Fibroblast of skin of left quadriceps (primary cell): ENCODE data around the gene EML1.

Experiments used
- DNase-seq, 2 experiments: peaks; one replicate each; pipeline ENCODE4 v3.0.0-alpha.2; 2013; ENCODE audit warnings: low read depth in 2 of 2

The EML1 gene

DNA sequence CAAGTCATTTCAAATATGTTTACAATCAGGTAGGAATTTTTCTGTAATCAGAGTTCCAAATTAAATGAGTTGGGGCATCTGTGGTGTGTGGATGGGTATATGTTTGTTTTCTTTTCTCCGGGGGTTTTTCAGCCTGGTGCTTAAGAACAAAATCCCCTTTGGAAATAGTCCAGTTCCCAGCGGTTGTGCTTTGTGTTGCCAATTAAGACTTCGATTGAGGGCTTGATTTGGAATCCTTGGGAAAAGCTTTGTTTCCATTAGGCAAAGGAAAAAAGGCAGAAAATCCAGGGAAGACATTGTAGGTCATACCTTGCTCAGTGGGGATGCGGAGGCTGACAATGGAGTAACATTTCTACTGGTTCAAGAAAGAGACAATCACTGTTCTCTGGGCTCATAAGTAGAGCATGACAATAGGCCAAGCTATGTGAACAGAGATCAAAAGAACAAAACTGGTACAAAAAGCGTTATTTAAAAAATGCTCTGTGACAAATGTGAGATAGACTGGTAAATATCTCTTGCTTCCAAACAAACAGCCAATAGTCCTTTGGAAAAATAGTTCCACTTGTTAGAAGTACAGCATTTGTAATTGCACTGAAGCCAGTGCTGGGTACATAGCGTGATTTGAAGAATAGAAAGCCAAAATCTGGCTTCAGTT, 79.7 kb downstream of the EML1 start:
- no peak for DNase-seq

- no peak for DNase-seq
Observed at GRCh38 chr14:99873653-99874052, 80.4 kb downstream of the EML1 start.

DNA sequence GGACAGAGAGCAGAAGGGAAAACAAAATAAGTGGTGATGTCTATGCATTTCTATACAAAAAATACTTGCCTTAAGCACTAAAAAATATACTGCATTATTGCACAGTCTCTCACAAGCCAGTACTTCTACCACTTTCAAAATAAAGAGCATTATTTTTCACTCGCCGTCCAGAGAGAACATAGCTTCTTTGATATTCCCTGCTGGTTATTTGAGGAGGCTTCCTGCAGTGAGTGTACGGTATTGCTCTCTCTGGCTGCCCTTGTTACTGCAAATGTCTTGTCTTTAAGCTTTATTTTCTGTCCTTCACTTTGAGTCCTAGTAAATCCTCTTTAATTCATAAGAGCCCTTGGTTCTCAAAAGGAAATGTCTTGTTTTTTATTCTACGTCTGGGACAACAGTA, 81.1 kb downstream of the EML1 start:
- DNase-seq = no peak

GRCh38 chr14:99875421-99875820, 82.2 kb downstream of the EML1 start:
- DNase-seq = no peak

DNA sequence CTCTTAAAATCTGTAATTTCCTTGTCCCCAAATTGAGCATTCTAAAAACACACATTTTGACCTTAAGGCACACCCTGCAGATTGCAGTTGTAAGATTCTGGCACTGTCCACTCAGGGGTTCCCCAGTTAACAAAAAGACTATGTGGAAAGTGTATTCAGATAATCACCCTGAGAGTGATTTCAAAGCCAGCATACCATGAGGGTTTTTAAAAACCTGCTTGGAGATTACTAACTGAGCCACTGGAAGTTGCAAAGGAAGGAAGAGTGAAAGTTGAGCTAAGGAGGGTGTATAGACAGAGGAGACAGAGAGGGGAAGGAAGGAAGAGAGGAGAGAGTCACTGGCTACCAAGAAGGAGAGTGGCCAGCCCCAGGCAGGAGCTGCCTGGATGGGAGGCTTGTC, 82.6 kb downstream of the EML1 start:
- no peak for DNase-seq

- no peak for DNase-seq
Observed at GRCh38 chr14:99876406-99876805, 83.2 kb downstream of the EML1 start.

DNA sequence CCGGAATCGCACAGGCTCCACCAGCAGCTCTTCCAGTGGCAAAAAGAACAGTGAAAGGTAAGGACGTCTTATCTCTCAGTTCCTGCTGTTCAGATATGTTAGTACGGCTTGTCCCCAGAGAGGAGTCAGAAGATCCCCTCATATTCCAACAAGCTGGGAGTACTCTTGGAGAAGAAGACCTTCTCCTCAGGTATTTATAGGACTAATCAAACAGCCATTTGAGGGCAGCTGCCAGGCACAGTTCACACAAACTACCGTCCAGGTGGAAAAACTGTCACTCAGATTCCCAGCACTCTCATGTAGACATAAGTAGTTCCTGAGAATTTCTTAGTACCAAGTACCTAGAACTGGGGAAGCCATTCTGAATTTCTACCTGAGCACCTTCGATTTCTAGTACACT, 85.3 kb downstream of the EML1 start:
- no peak for DNase-seq

- peak; percentile 74 to 77 for DNase-seq
Observed at GRCh38 chr14:99879401-99880295, 86.4 kb downstream of the EML1 start.

DNA sequence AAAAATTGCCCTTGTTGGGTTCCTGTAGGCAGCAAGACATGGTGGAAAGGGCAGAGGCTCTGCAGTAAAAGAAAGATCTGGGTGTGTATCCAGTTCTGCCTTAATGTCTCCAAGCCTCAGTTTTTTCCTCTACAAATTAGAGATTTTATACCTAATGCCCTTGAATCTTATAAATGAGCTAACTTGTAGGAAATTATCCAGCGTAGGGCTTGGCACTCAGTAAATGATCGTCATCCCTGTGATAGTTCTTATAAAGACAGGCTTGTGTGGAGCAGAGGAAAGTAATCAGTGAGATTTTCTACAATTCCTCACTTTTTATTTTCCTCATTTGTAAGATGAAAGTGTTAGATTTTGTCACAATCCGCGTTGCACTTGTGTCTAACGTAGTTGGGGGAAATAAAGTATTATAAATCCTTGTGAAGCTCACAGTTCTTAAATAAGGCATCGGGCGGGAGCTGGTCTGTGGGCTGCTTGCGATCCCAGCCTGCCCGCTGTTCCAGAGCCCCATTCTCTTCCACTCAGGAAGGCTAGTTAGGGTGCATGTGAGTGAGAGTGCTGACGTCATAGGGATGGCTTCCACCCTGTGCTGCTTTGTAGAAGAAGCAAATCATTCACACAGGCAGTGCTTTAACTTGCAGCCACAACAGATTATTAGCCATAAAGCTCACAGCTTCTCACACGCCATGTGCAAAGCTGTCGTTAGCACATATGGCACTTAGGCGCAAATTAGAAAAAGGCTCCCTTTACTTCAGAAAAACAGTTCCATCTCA, 87.6 kb downstream of the EML1 start:
- DNase-seq = peak; percentile 29 to 31

GRCh38 chr14:99883866-99884650, 90.8 kb downstream of the EML1 start:
- no peak for DNase-seq

DNA sequence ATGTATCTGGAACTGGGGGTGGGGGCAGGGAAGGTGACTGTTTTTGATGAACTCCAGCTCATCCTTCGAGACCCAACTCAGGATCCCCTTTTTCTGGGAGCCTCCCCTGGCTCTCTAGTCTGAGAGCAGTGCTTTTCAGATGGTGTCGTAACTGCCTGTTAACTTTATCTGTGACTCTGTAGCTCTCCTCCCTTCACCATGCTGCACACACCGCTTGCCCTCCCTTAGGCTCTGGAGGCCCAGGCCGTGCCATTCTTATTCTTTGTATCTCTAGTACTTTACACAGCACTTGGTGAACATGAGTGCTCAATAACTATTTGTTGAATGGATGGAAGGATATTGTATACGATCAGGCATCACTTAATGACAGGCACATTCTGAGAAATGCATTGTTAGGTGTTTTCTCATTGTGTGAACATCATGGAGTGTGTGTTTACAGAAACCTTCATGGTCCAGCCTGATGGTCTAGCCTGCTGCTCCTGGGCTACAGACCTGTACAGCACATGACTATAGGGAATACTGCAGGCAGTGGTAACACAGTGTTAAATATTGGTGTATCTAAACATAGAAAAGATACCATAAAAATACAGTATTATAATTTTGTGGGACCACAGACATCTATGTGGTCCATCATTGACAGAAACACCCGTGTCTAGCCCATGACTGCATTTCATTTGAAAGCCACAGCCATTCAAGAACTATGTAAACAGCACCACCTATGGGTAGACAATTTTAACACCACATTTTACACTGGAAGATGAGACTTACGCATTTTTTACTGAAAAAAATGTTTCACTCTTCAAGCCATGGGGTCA, 91.8 kb downstream of the EML1 start:
- peak; percentile 47 to 50 for DNase-seq

- DNase-seq = no peak
Observed at GRCh38 chr14:99885649-99885958, 92.4 kb downstream of the EML1 start.

DNA sequence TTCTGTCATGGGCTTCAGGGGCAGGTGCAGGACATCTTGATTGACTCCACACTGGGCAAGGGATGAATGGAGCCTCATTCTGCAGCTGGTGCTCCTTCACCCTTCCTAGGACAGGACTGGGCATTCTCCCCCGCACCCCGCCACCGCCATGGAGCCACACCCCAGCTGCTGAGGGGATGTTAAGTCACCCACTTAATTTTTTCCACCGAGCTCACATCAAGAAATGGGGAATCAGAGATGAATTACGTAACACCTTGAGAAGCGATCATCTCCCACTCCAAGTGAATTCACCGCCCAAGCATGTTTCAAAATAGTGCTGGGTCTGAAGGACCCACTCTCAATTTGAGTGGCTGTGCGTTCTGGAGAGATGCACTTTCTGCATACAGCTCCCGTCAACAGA, 94.2 kb downstream of the EML1 start:
- DNase-seq = no peak

DNA sequence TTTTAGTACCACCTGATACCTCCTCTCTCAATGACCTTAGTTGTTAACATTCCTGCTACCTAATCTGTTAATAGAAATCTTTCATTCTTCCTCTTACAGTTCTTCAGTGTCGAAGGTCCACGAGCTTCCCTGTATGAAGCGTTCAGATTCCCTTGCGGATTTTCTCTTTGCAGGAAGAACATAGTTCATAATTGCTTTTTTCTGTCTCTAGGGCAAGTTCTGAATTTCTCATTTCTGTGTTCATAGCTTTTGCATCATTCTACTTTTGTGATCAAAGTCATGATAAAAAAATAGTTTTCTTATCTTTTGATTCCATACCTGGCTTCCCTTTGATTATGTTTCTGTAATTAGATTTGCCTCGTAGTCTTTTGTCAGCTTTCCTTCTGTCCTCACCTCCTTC, 94.9 kb downstream of the EML1 start:
- DNase-seq = no peak

- DNase-seq = no peak
Observed at GRCh38 chr14:99889268-99889667, 96.1 kb downstream of the EML1 start.

DNA sequence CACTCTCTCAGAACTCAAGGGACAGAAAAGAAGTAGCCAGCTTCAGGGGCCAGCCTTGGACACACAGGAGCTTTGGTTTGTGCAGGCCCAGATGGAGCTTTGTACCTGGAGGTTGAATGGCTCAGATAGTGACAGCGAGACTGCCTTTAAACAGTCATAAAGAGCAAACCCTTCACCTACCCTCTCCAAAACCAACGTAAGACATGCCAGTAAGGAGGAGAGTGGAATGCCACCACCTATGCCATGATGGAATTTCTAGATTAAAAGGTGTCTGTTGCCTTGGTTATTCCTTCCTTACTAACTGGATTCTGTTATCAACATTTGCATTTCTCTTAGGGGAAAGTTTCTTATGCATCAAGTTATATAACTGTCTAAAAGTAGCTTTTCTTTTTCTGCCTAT, 98.1 kb downstream of the EML1 start:
- DNase-seq = no peak

DNA sequence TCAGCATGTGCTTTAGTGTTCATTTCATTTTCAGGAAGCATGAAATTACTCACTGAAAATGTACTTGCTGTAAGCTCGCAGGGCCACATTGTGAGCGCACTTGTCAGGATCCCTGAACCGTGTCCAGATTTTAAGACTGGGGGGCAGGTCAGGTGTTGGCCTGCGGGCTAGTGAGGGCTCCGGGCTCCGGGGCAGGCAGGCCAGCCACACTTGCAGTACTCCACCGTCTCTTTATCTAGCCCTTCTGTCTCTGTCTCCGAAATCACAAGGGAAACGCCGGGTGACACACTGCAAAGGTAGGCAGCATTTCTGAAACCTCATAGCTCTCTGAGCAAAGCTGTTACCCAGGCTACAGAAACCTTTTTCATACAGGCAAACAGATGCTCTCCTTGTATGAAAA, 98.7 kb downstream of the EML1 start:
- DNase-seq = no peak

GRCh38 chr14:99892406-99892805, 99.2 kb downstream of the EML1 start:
- no peak for DNase-seq

DNA sequence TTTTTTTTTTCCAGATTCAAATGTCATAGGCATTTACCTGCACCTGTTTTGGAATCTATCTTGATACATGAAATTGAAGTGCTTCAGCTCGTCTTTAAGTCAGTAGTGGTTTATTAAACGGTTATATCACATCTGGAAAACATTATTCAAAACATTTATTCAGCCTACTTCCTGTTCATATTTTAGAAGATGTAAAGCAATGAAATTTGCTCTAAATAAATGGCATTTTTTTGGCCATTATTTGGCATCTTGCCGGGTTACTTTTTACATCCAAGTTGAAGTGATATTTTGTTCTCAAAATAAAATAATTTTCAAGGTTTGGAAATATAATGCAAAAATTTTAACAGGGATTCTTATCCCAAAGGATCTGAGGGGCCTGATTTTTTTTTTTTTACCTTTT, 103.1 kb downstream of the EML1 start:
- no peak for DNase-seq

- DNase-seq = no peak
Observed at GRCh38 chr14:99899578-99900178, 106.5 kb downstream of the EML1 start.

DNA sequence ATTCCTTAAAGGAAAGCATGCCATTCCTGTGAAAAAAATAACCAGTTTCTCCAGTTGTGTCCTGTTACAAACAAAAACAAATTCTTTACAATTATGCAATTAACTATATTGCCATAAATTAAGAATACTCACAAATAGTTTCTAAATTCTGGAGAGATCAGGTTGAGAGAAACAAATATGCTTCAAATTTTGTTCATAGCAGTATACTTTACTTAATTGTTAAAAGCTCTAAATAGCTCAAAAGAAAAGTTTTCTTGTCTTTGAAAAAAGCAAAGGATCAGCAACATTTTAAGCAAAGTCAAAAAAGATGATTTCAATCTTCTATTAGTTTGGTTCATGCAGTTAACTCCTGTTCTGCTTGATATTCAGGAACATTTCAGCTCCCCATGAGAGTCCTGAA, 109.7 kb downstream of the EML1 start:
- no peak for DNase-seq
